Caki2 (cell line): Measurements from ENCODE around the gene ARMC9. TPM values are rescaled to one million over a fixed set of nuclear protein-coding genes. Genes with fewer than 3 reads are reported as not detected.
A peak's percentile ranks its signal among the peaks of the same experiment; 100 is the strongest.

ENCODE experiments used
- DNase-seq: peaks from one replicate; pipeline ENCODE4 v3.0.0-alpha.2; 2015; ENCODE audit warnings: low read depth
- in situ Hi-C: cut with HindIII; loops from 2 replicates; pipeline ENCODE4 v1.10.0; 2016; ENCODE audit warnings: low sequenced_read_pairs, low pct_unique_long_range_greater_than_20kb, mixed read lengths
- total RNA-seq: library from RNA; depleted of rRNA; stranded (reverse); fragments of >200 nt; shearing (Covaris generic); gene quantifications from 2 replicates; pipeline ENCODE4 v1.2.3, GENCODE V29; 2014; ENCODE audit warnings: low replicate concordance; rRNA removed

ARMC9 gene
- 39.4 and 39.8 TPM in 2 replicates for total RNA-seq

- in situ Hi-C loops: no loop called here
These were observed at the start of gene ARMC9 for GRCh38 chr2:231198291-231199173. Gene ARMC9, plus strand, starts transcription at chr2:231198631. Its CDS starts 7,608 bp downstream, at chr2:231206239.

GRCh38 chr2:231152800-231153557 is 45.5 kb upstream of the ARMC9 start:
- in situ Hi-C loops: no loop called here
- DNase-seq: no peak

More at GRCh38 chr2:231198291-231199173, at the start of gene ARMC9:
- DNase-seq: peak; percentile 86

- no peak for DNase-seq
- in situ Hi-C loops: no loop called here
These were observed 39.1 kb upstream of the ARMC9 start for GRCh38 chr2:231159306-231159705.

- in situ Hi-C loops: no loop called here
- no peak for DNase-seq
These were observed 37.7 kb upstream of the ARMC9 start for GRCh38 chr2:231160701-231161100.

GRCh38 chr2:231161252-231161839 is 37.1 kb upstream of the ARMC9 start:
- DNase-seq: no peak
- in situ Hi-C loops: no loop called here

- DNase-seq: peak; percentile 92
These were observed 36.5 kb upstream of the ARMC9 start for GRCh38 chr2:231161877-231162329.

GRCh38 chr2:231163011-231163410 is 35.4 kb upstream of the ARMC9 start:
- DNase-seq: no peak

More at GRCh38 chr2:231161877-231162329, 36.5 kb upstream of the ARMC9 start:
- in situ Hi-C loops: no loop called here

GRCh38 chr2:231163414-231164095 is 34.9 kb upstream of the ARMC9 start:
- no peak for DNase-seq
- in situ Hi-C loops: no loop called here

More at GRCh38 chr2:231163011-231163410, 35.4 kb upstream of the ARMC9 start:
- in situ Hi-C loops: no loop called here

GRCh38 chr2:231167745-231168459 is 30.5 kb upstream of the ARMC9 start:
- DNase-seq: no peak
- in situ Hi-C loops: no loop called here

- DNase-seq: no peak
- in situ Hi-C loops: no loop called here
These were observed 29.8 kb upstream of the ARMC9 start for GRCh38 chr2:231168460-231169139.

GRCh38 chr2:231169488-231169887 is 28.9 kb upstream of the ARMC9 start:
- in situ Hi-C loops: no loop called here
- no peak for DNase-seq

GRCh38 chr2:231170055-231170454 is 28.4 kb upstream of the ARMC9 start:
- no peak for DNase-seq
- in situ Hi-C loops: no loop called here

- DNase-seq: no peak
- in situ Hi-C loops: no loop called here
These were observed 26.4 kb upstream of the ARMC9 start for GRCh38 chr2:231172025-231172424.

GRCh38 chr2:231174211-231174651 is 24.2 kb upstream of the ARMC9 start:
- in situ Hi-C loops: no loop called here
- no peak for DNase-seq

- no peak for DNase-seq
- in situ Hi-C loops: no loop called here
These were observed 22.4 kb upstream of the ARMC9 start for GRCh38 chr2:231176066-231176465.

- in situ Hi-C loops: no loop called here
- DNase-seq: no peak
These were observed 21.0 kb upstream of the ARMC9 start for GRCh38 chr2:231177156-231178025.
